Non-pigmented ciliary epithelial cell (primary cell): ENCODE measurements around the gene SPATA2.
"Not testable (repeated sequence)": the region's sequence is repeated elsewhere in the genome, so short reads cannot be mapped to it uniquely, and the experiment has no call there.

Experiments used
- DNase-seq: peaks from one replicate; pipeline ENCODE4 v3.0.0-alpha.2; 2010; ENCODE audit warnings: low read depth

Gene SPATA2, protein sequence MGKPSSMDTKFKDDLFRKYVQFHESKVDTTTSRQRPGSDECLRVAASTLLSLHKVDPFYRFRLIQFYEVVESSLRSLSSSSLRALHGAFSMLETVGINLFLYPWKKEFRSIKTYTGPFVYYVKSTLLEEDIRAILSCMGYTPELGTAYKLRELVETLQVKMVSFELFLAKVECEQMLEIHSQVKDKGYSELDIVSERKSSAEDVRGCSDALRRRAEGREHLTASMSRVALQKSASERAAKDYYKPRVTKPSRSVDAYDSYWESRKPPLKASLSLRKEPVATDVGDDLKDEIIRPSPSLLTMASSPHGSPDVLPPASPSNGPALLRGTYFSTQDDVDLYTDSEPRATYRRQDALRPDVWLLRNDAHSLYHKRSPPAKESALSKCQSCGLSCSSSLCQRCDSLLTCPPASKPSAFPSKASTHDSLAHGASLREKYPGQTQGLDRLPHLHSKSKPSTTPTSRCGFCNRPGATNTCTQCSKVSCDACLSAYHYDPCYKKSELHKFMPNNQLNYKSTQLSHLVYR

DNA sequence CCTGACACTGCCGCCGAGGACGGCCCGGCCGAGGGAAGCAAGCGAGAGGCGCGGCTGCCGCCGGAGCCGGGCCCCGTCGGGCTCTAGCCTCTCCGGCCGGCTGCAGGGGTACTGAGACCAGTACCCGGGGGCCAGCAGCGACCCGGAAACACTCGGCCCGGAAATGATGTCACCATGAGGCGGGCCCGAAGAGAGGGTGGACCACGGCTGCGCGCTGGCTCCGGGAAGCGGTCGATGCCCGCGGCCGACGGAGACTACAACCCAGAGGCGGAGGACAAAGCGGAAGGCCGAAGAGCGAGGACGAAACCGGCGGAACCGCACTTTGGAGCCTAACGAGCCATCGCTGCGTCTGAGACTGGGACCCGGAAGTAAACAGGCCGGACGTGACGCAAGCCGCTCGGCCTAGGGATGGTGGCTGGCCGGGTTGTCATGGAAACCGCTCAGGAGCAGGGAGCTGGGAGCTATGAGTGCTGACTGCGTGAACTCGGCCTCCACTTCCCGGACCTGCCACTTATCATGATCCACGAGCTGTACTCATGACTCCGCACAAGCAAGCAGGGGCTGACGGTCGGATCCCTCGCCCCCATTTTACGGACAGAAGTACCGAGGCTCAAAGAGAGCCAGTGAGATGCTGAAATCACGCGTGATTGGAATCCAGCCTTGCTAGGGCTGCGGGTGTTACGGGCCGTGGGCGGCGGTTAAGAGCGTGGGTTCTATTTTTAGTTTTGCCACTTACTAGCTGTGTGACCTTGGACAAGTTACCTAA, at the start of gene SPATA2:
TSS of gene SPATA2 (minus strand) at position 150 of the 766 bp plus-strand sequence. CDS start 7,039 bp downstream, outside the sequence.
- DNase-seq, result peak; percentile 76

DNA sequence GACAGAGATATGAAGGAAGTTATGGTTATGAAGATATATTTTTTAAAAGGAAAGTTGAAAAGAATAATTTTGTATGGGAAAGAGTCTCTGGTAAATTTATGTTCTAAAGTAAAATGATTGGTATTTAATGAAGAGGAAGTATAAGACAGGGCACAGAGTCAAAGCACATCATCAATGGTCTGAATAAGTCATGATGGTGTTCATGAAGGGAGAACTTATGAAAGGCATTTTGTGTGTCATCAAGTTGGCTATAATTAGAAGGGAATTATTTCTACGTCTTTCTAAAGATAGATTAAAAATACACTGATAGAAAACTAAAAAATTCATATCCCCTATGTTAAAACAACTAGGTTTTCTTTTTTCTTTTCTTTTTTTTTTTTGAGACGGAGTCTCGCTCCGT, 46.1 kb upstream of the SPATA2 start:
- no peak for DNase-seq

DNA sequence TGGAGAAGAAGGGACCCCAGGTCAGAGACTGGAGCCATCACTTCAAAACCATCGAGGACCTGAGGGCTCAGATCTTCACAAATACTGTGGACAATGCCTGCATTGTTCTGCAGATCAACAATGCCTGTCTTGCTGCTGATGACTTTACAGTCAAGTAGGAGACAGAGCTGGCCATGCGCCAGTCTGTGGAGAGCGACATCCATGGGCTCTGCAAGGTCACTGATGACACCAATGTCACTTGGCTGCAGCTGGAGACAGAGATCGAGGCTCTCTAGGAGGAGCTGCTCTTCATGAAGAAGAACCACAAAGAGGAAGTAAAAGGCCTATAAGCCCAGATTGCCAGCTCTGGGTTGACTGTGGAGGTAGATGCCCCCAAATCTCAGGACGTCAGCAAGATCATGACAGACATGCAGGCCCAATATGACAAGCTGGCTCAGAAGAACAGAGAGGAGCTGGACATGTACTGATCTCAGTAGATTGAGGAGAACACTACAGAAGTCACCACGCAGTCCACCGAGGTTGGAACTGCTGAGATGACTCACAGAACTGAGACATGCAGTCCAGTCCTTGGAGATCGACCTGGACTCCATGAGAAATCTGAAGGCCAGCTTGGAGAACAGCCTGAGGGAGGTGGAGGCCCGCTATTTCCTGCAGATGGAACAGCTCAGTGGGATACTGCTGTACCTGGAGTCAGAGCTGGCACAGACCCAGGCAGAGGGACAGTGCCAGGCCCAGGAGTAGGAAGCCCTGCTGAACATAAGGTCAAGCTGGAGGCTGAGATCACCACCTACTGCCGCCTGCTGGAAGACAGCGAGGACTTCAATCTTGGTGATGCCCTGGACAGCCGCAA, 42.0 kb upstream of the SPATA2 start:
- not testable (repeated sequence) for DNase-seq

DNA sequence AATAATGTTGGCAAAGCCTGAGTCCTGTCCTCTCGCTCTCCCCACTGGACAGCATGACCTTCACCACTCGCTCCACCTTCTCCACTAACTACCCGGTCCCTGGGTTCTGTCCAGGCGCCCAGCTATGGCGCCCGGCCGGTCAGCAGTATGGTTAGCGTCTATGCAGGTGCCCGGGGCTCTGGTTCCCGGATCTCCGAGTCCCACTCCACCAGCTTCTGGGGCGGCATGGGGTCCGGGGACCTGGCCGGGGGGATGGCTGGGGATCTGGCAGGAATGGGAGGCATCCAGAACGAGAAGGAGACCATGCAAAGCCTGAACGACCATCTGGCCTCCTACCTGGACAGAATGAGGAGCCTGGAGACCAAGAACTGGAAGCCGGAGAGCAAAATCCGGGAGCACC, 41.4 kb upstream of the SPATA2 start:
- DNase-seq, result no peak

DNA sequence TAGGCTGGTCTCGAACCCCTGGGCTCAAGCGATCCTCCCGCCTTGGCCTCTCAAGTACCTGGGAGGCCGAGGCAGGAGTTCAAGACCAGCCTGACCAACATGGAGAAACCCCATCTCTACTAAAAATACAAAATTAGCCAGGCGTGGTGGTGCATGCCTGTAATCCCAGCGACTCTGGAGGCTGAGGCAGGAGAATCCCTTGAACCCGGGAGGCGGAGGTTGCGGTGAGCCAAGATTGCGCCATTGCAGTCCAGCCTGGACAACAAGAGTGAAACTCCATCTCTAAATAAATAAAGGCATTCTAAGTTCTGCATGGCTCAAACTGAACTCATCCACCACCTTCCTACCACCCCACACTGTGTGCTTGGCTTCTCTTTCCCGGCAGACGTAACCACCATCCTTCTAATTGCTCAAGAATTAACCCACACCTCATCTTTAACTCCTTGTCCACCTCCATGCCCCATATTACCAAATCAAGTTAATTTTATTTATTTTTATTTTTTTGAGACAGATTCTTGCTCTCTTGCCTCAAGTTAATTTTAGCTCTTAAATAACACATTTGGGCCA, 40.6 kb upstream of the SPATA2 start:
- not testable (repeated sequence) for DNase-seq

DNA sequence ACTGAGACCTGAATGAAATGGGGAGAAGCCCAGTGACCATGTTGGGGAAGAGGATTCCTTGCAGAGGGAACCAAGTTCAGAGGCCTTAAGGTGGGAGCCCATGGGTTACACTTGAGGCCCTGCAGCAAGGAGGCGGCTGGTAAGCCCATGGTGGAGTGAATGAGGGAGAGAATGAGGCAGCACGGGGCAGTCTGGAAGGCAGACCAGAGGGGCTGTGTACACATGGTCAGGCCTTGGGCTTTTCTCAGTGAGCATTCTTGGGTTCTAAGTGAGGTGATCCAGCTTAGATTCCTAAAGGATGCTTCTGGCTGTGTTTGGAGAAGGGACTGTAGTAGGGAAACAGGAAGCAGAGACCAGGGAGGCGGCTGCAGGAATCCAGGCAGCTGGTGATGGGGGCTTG, 39.8 kb upstream of the SPATA2 start:
- no peak for DNase-seq

DNA sequence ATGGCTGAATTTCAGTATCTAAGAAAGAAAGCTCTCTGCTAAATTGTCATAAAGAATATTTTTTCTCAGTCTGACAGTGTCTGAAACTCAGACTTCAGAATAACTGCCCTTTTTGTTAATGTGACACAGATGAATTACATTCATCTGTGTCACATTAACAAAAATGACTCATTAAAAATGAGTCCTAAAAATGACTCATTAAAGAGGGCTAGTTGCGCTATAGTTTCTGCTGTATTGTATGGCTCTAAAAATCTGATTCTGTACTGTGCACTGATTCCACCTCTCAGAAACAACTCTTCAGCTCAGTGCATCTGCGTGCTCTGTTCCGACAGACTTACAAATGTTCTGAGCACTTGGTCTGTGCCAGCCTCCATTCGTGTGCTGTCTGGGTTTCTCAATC, 35.8 kb upstream of the SPATA2 start:
- no peak for DNase-seq

DNA sequence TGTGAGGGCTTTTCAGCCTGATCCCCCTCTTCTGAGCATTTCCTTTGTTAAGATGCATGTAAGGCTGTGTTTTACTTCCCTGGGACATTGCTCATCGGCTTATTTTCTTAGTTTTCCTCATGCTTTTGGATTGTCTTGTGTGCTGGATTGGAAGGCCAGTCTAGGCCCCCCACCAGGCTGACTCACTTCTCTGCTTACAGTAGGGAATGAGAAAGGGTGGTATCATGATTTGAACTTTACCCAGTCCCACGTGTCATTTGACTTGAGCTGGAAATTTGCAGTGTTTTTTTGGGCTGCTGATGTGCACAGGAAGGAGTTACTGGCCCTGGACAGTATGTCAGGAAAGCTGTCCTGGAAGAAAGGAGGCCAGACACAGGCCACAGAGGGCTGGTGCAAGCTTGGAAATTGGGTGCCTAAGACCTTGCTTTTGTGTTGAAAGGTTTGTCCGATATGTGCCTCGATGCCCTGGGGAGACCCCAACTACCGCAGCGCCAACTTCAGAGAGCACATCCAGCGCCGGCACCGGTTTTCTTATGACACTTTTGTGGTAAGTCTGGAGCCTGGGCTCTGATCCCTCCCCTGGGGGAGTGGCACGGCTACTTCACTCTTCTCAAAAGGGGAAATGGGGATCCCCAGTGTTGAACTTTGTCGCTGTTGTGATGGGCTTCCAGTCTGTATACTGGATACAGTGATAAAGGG, 33.6 kb upstream of the SPATA2 start:
- DNase-seq, result peak; percentile 83

DNA sequence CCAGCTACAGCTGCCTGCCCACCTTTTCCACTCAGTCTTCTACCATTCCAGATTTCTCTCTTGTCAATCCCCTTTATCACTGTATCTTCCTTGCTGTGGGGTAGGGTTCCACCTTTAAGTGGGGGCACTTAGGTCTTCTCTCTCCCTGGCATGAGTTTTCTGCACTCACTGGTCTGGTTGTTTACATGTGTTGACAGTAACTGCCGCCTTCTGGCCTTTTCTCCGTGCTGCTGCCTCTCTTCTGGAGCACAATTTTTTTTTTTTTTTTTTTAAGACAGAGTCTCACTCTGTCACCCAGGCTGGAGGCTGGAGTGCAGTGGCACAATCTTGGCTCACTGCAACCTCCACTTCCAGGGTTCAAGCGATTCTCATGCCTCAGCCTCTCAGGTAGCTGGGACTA, 32.8 kb upstream of the SPATA2 start:
- DNase-seq, result no peak

DNA sequence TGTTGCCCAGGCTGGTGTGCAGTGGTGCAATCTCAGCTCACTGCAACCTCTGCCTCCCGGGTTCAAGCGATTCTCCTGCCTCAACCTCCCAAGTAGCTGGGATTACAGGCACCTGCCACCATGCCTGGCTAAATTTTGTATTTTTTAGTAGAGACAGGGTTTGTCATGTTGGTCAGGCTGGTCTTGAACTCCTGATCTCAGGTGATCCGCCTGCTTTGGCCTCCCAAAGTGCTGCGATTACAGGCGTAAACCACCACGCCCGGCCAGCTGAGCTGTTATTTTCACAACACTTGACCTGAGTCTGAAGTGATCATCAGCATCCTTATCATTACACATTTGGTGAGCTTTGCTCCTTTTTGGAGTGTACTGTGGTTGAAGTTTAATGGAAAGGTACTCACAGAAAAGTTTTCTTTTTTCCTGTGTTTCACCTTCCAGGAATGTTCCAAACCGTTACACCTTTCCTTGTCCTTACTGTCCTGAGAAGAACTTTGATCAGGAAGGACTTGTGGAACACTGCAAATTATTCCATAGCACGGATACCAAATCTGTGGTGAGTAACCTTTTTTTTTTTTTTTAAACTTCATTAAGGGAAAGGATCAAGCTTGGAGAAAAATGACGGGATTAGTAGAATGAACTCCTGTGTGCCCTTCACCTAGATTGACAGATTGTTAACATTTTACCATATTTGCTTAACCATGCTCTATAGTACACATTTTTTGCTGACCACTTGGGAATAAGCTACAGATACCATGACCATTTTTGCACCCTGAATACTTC, 30.6 kb upstream of the SPATA2 start:
- DNase-seq, result no peak

DNA sequence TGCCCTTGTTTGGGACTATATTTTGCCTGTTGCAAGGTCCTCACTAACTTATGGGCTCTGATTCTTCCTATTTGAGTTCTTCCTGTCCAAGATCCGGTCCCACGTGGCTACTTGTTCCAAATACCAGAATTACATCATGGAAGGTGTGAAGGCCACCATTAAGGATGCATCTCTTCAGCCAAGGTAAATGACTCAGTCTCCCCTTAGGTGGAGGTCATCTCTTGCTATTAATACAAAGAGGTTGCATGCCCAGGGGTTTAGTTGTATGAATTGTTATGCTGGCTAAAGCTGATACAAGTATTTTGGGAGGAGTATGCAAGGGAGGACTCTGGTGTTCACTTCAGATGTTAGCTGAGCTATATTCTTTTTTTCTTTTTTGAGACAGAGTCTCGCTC, 30.0 kb upstream of the SPATA2 start:
- no peak for DNase-seq

DNA sequence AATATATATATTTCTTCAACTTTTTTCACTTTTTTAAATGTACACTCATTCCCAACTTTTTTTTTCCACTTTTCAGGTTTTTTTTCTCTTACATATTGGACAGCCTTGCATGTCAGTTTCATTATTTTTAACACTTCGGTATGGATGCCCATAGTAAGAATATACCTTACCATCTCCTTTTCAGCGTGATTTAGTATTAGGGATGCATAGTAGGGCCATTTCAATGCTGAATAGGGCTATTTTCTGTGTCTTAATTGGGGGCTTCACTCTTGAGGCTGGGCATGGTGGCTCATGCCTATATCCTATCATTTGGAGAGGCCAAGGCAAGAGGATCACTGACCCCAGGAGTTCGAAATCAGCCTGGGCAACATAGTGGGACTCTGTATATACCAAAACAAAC, 27.6 kb upstream of the SPATA2 start:
- DNase-seq, result no peak

DNA sequence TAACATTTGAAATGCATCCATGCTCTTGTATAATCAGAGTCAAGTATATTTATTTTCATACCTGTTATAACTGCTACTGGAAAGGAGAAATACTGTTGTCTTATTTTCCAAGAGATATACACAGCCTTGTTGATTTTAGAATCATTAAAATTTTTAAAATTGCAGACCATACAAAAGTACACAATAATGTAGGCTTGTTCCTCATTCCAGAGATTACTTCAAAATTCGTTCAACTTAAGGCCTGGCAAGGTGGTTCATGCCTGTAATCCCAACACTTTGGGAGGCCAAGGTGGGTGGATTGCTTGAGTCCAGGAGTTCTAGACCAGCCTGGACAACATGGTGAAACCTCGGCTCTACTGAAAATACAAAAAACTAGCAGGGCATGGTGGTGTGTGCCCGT, 27.0 kb upstream of the SPATA2 start:
- DNase-seq, result no peak

DNA sequence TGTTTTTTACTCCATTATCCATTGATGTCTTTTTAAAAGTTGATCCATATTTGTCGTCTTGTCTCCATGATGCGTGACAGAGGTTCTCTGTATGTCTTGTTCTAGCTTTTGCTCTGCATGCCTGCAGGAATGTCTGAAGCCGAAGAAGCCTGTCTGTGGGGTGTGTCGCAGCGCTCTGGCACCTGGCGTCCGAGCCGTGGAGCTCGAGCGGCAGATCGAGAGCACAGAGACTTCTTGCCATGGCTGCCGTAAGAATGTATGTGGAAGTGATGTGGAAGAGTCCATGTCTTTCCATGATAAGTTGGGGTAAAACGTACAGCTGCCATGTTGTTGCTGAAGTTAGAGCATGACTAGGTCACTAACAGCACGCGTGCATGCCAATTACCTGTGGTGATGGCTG, 26.1 kb upstream of the SPATA2 start:
- DNase-seq, result no peak

DNA sequence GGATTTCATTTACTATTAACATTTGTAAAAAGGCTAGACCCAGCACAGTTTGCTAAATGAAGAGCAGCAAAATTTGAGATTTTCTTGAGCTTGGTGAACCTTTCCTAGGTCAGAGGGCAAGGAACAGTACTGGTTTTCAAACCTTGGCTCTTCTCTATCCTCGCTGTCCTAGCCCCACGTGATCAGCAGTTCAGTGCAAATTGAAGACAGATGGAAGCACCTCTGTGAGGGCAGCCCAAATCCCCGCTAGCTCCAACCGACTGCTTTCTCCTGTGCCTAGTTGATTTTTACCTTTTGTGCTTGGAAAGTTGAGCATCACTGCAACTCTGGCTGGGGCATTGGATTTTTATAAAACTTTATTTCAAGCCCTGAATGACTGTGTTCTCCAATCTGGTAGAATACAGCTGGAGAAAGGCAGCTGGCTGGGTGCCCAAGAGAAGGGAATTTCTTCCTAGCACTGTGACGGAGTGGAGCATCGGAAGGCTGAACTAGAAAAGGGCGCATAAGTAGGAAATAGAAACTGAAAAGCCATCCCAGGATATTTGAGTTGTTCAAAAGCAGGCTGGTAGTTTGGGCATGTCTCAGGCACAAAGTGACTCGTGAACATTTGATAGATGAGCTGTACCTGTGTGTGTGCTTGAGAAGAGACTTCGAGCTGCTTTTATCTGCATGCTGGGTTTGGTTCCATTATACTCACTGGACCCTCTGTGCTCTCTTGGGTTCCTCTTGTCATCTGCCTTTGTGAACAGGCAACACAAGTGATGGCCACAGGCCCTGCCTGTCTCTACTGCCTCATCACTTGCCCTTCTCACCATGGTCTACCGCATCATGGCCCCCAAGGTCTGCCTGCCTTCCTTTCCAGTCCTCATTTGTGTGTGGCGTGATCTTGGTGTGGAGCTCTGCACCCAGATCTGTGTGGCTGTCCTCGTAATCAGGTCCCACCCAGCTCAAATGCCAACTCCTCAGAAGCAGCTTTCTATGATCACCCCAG, 23.1 kb upstream of the SPATA2 start:
- DNase-seq, result no peak

DNA sequence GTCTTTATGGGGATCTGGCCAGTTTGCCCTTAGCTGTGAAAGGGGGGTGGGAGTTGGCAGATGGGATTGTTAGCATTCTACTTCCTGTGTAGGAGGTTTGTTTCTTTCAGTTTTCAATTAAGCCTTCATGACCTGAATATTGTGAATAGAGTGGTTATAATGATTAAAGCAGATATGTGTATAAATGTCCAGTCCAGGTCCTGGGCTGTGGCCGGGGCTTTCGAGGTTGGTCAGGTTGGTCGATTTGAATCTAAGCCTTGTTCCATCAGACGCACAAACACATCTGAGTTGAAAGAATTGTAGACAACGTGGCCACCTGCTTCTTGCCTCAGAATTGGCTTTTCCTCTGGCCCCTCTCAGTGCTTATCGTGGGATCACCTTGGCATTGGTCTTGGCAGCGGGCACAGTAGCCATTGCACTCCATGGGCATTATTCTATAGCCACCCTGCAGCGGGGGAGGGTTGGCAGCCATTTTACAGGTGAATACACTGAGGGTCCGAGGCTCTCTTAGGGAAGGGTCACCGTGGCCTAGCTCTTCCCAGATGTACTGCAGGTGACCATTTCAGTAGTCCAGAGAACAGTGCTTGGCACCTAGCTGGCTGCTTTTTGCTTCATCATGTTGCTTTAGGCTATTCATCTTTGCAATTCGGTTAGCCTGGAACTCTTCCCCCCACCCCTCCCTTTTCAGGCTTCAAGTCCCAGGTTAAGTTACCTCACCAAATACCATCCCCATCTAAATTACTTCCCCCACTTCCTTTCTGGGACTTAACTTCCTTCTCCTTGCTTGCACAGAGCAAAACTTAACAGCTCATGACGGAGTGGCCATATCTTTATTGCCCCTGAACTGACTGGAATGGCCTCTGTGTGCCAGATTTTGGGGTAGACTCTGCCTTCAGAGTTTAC, 21.9 kb upstream of the SPATA2 start:
- DNase-seq, result no peak

DNA sequence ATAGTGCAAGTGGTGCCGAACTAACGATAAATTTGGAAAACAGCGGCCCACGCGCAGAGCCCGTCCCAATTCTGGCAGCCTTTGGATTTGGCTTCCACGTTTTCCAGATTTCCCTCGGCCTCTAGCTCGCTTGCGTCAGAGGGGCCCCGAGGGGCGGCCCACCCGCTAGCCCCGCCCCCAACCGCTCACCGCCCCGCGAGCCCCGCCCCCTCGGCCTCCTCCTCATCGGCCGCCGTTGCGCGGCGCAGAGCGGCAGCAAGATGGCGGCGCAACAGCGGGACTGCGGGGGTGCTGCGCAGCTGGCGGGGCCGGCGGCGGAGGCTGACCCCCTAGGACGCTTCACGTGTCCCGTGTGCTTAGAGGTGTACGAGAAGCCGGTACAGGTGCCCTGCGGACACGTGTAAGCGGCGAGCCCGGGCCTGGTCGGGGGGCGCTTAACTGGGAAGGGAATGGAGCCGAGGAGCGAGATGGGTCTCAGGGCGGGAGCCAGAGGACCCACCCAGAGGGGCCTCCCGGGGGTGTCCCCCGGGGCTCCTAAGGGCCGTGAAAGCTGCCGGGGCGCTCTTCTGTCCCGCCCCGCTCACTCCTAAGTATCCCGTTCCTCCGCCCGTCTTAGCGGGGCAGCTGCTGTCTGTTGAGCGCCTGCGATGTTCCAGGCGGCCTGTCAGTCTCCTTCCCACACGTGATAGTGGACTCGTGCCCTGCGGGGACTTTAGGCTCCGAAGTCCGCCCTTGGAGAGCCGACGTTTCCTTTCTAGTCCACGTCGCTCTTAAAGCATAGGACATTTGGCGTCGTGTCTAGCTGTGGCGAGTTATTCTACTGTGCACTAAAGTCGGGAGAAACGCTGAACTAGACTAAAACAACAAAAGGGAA, 21.1 kb upstream of the SPATA2 start, which contains the start of gene RNF114:
TSS of gene RNF114 (plus strand) at position 245 of the 874 bp plus-strand sequence. CDS start at position 261, 16 bp downstream.
- DNase-seq, result no peak
